H1 (cell line): ENCODE data around the gene LURAP1L. TPM values are rescaled to one million over a fixed set of nuclear protein-coding genes. Genes with fewer than 3 reads are reported as not detected.

Experiments
- KDM5A ChIP-seq: fragments of 200-600 bp; IDR thresholded peaks from 2 replicates; pipeline ENCODE4 v1.7.1; 2012; ENCODE audit warnings: mild to moderate bottlenecking, low read length, inconsistent platforms, mixed read lengths
- SIRT6 ChIP-seq: IDR thresholded peaks from one replicate; pipeline ENCODE4 v1.7.1; 2012; ENCODE audit warnings: low read length, inconsistent platforms
- SP4 ChIP-seq: IDR thresholded peaks from 2 replicates; pipeline ENCODE4 v1.6.1; 2012; ENCODE audit warnings: low read length, inconsistent platforms
- polyA plus RNA-seq, 7 experiments: library from polyadenylated mRNA; depleted of rRNA in 3 of 7; stranded (reverse) in 5 of 7; unstranded in 2 of 7; fragments of >200 nt in 5 of 7; fragments of 200-250 nt in 2 of 7; gene quantifications; 1 replicate in 5 of 7; 2 replicates in 1 of 7; 4 replicates in 1 of 7; pipeline versions ENCODE4 v1.2.1 to v1.2.3, GENCODE V29; 2011 to 2013; ENCODE audit warnings: missing spikeins in 2 of 7, mixed read lengths in 2 of 7
- total RNA-seq: library from RNA; stranded (reverse); fragmentation: NEBNext Ultra II Directional; extraction: Animal tissue kit (Norgen Biotek cat#: 25700); gene quantifications from 2 replicates; pipeline ENCODE4 v1.2.1, GENCODE V29; 2021

LURAP1L gene
- total and polyA plus RNA-seq, 2 of the 8 experiments (the other 6 are each of a cell fraction or from before 2014, with no cell fraction given): 0.63 to 1.2 TPM

- TF ChIP-seq KDM5A: no peak
- no peak for TF ChIP-seq SP4
- TF ChIP-seq SIRT6: no peak
- TF ChIP-seq, all 59 proteins: peak for 0
Measured at GRCh38 chr9:12853051-12853450, 78.2 kb downstream of the LURAP1L start (continued).
